Measurements from ENCODE around the gene ANKRD53.

ANKRD53 gene

DNA sequence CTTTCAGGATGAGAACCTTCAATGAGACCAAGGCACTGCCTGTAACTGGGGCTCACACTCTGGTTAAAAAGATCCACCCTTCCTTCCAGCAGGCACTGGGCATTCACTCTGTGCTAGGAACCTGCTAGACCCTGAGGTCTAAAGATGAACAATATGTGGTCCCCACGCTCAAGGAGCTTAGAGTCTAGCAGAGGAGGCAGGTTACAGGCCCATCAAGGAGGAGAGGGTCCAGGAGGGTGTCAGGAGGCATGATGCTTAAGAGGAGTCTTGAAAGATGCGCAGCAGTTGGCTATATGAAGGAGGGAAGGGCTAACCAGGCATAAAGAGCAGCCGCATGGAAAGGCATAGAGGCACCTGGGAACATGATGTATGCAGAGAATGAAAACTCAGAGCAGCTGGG lies 4.5 kb downstream of the ANKRD53 start:
- DNase-seq (ENCODE audit: insufficient read length, low spot score) (no peak), FAIRE-seq (no peak)
- TF ChIP-seq, protein P1, sequence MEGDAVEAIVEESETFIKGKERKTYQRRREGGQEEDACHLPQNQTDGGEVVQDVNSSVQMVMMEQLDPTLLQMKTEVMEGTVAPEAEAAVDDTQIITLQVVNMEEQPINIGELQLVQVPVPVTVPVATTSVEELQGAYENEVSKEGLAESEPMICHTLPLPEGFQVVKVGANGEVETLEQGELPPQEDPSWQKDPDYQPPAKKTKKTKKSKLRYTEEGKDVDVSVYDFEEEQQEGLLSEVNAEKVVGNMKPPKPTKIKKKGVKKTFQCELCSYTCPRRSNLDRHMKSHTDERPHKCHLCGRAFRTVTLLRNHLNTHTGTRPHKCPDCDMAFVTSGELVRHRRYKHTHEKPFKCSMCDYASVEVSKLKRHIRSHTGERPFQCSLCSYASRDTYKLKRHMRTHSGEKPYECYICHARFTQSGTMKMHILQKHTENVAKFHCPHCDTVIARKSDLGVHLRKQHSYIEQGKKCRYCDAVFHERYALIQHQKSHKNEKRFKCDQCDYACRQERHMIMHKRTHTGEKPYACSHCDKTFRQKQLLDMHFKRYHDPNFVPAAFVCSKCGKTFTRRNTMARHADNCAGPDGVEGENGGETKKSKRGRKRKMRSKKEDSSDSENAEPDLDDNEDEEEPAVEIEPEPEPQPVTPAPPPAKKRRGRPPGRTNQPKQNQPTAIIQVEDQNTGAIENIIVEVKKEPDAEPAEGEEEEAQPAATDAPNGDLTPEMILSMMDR (IDR thresholded peaks at IDR 0.05; ENCODE audit: insufficient read depth, missing control alignments) = no peak

DNA sequence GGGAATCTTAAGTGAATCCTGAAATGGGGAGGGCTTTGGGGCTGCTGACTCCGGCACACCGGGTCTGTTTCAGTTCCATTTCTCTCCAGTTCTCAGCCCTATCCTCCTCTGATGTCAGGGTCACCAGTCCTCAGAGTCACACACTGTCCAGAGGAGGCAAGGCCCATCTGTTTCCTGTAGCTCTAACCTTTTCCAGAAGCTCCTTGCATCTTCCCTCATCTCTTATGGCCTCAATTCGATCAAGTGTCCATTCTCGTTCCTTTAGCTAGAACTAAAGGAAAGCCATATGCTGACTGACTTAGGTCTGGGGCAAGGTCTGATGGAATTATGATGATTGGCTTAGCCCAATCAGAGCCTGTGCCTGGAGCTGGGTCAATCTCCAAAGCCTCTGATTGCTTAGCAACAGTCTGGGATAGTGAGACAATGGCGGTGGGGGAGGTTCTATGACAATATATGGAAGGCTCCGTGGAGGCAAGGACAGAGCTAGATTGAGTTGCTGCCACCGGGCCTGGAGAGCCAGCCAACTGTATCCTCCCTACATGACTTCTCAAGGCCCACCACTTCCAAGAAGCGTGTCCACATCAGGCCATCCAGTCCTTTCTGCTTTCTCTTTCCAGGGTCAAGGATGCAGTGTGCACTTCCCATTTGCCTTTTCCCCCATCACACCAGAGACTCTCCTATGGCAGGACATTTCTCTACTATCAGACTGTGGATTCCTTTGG lies 5.2 kb downstream of the ANKRD53 start:
- FAIRE-seq = no peak

DNA sequence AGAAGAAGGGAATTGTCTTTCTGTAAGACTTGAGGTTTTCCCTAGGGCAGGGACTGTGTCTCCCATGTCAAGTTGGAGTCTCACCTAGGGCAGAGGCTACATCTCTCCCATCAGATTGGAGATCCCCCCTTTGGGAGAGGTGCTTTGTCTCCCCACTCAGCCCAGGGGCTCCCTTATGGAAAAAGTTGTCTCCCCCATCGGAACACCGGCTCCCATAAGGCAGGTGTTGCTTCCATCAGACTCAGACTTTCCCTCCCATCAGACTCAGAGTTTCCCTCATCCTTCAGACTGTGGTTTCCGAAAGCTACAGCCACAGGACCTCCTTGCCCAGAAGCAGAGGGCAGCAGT lies 5.8 kb downstream of the ANKRD53 start:
- TF ChIP-seq, protein P1 (IDR thresholded peaks at IDR 0.05; ENCODE audit: insufficient read depth, missing control alignments) = no peak
- DNase-seq (ENCODE audit: insufficient read length, low spot score) (no peak), FAIRE-seq (no peak)

More for the DNA sequence above, 5.2 kb downstream of the ANKRD53 start:
- peak; percentile 37 for DNase-seq (ENCODE audit: insufficient read length, low spot score)
- TF ChIP-seq, protein P1 (IDR thresholded peaks at IDR 0.05; ENCODE audit: insufficient read depth, missing control alignments) = no peak

DNA sequence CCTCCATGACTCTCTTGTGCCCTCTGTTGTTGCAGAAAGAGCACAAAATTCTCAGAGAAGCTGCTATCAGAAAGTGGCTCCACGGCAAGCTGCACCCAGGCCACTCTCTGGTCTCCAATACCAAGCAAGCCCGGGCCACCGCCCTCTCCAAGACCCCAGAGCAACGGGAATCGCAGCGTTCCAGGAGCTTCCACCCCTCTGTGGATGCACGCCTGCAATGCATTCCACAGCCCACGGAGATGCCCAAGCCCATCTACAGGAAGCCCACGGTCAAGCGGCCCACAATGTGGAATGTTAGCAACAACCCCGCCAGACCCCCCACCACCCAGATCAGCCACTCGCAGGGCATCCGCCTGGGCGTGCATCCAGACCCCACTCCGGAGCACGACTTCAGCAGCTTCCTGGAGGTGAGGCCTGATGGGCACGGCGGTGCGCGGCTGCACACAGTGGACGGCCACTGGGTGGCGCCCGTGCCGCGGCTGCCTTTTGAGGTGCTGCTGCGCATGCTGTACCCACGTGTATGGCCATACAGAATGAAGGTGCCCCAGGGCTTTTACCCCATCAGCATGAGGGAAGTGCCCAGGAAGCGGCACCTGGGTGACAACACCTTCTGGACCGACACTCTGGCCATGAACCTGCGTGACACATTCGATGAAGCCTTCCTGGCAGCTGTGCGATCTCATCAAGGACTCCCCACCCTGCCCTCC lies 6.3 kb downstream of the ANKRD53 start:
- TF ChIP-seq, protein P1 (IDR thresholded peaks at IDR 0.05; ENCODE audit: insufficient read depth, missing control alignments) = peak; percentile 51
- FAIRE-seq (no peak), DNase-seq (ENCODE audit: insufficient read length, low spot score) (no peak)

DNA sequence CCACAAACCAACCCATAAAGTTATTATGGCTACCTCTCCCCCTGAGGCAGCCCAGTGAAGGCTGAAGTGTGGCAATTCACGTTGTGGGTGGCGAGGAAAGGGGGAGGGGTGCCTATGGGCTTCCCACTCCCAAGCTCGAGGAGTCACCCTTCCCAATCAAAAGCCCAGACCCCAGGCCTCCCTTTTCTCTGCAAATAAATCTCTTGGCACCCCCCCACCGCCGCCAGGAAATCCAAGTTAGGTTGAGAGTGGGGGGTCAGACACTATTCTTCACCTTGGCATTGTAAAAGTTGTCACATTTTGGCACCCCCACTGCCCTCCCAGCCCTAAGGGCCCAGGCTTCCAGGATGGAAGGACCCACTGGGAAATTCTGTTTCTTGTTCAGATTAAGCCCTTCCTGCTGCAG lies 6.9 kb downstream of the ANKRD53 start:
- FAIRE-seq = no peak
- TF ChIP-seq, protein P1 (IDR thresholded peaks at IDR 0.05; ENCODE audit: insufficient read depth, missing control alignments) = no peak
- no peak for DNase-seq (ENCODE audit: insufficient read length, low spot score)

DNA sequence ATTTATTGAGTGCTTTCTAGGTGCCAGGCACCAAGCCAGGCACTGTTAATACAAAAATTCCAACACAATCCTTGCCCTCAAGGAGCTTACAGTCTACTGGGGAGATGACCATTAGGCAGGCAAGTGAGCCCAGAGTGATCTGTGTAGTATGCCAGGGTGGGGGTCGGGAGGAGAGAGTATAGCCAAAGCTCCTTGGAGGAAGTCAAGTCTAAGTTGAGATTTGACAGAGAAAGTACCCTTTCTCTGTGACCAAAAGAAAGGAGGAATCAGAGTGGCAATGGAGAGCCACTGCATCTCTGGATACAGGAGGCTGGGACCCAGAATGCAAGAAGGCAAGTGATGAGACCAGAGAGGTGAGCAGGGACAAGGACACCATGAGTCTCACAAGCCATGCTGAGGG lies 7.5 kb downstream of the ANKRD53 start:
- DNase-seq (ENCODE audit: insufficient read length, low spot score) (no peak), FAIRE-seq (no peak)
- TF ChIP-seq, protein P1 (IDR thresholded peaks at IDR 0.05; ENCODE audit: insufficient read depth, missing control alignments) = no peak
